Measurements from ENCODE around the gene C1orf185.
A peak's percentile ranks its signal among the peaks of the same experiment; 100 is the strongest.
"Not testable (repeated sequence)": the region's sequence is repeated elsewhere in the genome, so short reads cannot be mapped to it uniquely, and the experiment has no call there.

The C1orf185 gene

GRCh38 chr1:51170342-51170741 is 68.3 kb downstream of the C1orf185 start:
- H3K4me3 ChIP-seq (ENCODE audit: low read depth, low read length) = no peak overlapping the region
- in situ Hi-C loops (cut with HindIII; ENCODE audit: low sequenced_read_pairs) = no loop called here
- DNase-seq (ENCODE audit: low read depth) = no peak
- TF ChIP-seq CTCF (IDR thresholded peaks at IDR 0.05; ENCODE audit: low read depth, low read length, missing control alignments) = no peak

- TF ChIP-seq CTCF (IDR thresholded peaks at IDR 0.05; ENCODE audit: low read depth, low read length, missing control alignments) = no peak
- no peak overlapping the region for H3K4me3 ChIP-seq (ENCODE audit: low read depth, low read length)
- DNase-seq (ENCODE audit: low read depth) = no peak
- in situ Hi-C loops (cut with HindIII; ENCODE audit: low sequenced_read_pairs) = no loop called here
Observed at GRCh38 chr1:51172811-51173210, 70.8 kb downstream of the C1orf185 start.

DNA sequence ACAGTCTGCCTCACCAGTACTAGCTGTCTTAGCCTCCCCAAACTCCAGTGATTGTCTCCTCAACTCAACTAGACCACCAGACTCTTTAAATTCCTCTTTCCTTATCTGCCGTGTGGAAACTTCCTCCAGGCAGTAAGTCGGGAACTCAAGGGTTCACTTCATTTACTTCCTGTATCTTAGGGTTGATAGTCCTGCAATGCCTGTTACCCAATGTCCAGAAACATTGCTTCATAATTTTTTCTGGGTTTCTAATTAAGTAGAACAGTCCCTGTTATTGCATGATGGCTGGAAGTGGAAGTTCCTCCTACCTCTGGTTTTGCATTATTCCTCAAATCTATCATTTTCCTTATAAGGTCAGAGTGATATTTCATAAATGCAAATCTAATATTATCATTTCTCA is 73.2 kb downstream of the C1orf185 start:
- no peak for TF ChIP-seq CTCF (IDR thresholded peaks at IDR 0.05; ENCODE audit: low read depth, low read length, missing control alignments)
- in situ Hi-C loops (cut with HindIII; ENCODE audit: low sequenced_read_pairs) = no loop called here
- no peak for DNase-seq (ENCODE audit: low read depth)
- H3K4me3 ChIP-seq (ENCODE audit: low read depth, low read length) = no peak overlapping the region

- DNase-seq (ENCODE audit: low read depth); in situ Hi-C loops (cut with HindIII; ENCODE audit: low sequenced_read_pairs); H3K4me3 ChIP-seq (ENCODE audit: low read depth, low read length): not testable (repeated sequence)
Observed at GRCh38 chr1:51177988-51178387, 76.0 kb downstream of the C1orf185 start.

DNA sequence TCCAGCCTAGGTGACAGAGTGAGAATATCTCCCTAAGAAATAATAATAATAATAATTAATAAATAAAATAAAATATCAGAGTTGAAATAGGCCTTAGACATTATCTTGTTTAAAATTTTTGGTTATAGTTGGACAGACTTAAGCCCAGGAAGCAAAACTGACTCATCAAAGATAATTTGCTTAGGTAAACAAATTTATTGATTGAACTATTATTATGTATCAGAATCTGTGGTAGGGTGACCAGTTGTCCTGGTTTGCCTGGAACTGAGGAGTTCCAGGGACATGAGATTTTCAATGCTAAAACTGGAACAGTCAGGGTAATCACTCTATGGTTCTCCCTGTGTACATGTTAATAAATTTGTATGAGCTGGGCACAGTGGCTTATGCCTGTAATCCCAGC is 86.2 kb downstream of the C1orf185 start:
- no peak for DNase-seq (ENCODE audit: low read depth)
- no peak overlapping the region for H3K4me3 ChIP-seq (ENCODE audit: low read depth, low read length)
- TF ChIP-seq CTCF (IDR thresholded peaks at IDR 0.05; ENCODE audit: low read depth, low read length, missing control alignments) = no peak
- in situ Hi-C loops (cut with HindIII; ENCODE audit: low sequenced_read_pairs) = no loop called here

- peak; percentile 89 for TF ChIP-seq CTCF (IDR thresholded peaks at IDR 0.05; ENCODE audit: low read depth, low read length, missing control alignments)
Observed at GRCh38 chr1:51189421-51190073, 87.5 kb downstream of the C1orf185 start.

DNA sequence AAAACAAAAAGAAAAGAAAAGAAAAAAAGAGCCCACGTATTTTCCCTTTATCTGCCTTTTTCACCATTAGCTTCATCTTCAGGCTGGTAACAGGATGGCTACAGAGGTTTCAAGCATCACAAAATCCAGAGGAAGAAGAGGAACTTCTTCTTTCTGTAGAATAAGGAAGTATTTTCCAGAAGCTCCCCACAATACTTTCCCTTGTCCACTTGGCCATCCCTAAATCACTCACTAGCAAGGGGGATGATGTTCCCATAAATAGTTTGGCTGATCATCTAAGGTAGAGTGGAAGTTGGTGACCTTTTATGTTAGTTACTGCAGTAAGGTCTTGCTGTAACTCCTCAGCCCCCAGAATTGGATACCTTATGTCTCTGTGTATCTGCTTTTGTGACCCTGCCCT is 88.9 kb downstream of the C1orf185 start:
- in situ Hi-C loops (cut with HindIII; ENCODE audit: low sequenced_read_pairs) = no loop called here
- no peak overlapping the region for H3K4me3 ChIP-seq (ENCODE audit: low read depth, low read length)
- no peak for TF ChIP-seq CTCF (IDR thresholded peaks at IDR 0.05; ENCODE audit: low read depth, low read length, missing control alignments)
- DNase-seq (ENCODE audit: low read depth) = no peak

More at GRCh38 chr1:51189421-51190073, 87.5 kb downstream of the C1orf185 start:
- peak; percentile 63 for DNase-seq (ENCODE audit: low read depth)
- in situ Hi-C loops (cut with HindIII; ENCODE audit: low sequenced_read_pairs) = no loop called here
- no peak overlapping the region for H3K4me3 ChIP-seq (ENCODE audit: low read depth, low read length)

Measured in astrocyte of the cerebellum (primary cell).